Measurements from ENCODE around the gene GIGYF1.

GIGYF1 gene

GRCh38 chr7:100632951-100633717, 60.9 kb downstream of the GIGYF1 start:
- peak; percentile 87 for DNase-seq (ENCODE audit: low read depth)
- peak overlapping the region; percentile 99 for H3K4me3 ChIP-seq (ENCODE audit: low read depth, low read length)
- peak; percentile 63 for TF ChIP-seq CTCF (IDR thresholded peaks at IDR 0.05; ENCODE audit: insufficient read depth, low read depth, low read length, missing control alignments)

- DNase-seq (ENCODE audit: low read depth) = no peak
- H3K4me3 ChIP-seq (ENCODE audit: low read depth, low read length) = no peak overlapping the region
- TF ChIP-seq CTCF (IDR thresholded peaks at IDR 0.05; ENCODE audit: insufficient read depth, low read depth, low read length, missing control alignments) = no peak
These were observed 64.0 kb downstream of the GIGYF1 start for GRCh38 chr7:100630066-100630465.

All from GM12865 (cell line).